OCI-LY1 (cell line): ENCODE results near the gene NFIX.

Source experiments
- H2AFZ ChIP-seq: fragments of 200-600 bp; sonication (generic), shearing (Covaris generic); 2 replicates; pipeline ENCODE4 v1.6.0; 2014; ENCODE audit warnings: antibody characterized with exemption, mild to moderate bottlenecking, low read length
- H3F3A ChIP-seq: fragments of 200-600 bp; sonication (generic), shearing (Covaris generic); 2 replicates; pipeline ENCODE4 v1.6.0; 2014; ENCODE audit warnings: mild to moderate bottlenecking, antibody characterized with exemption, low read length, moderate library complexity; ENCODE audit not compliant: insufficient read depth
- H3K27ac ChIP-seq: fragments of 200-600 bp; sonication (generic); 2 replicates; pipeline ENCODE4 v1.5.1; 2014; ENCODE audit warnings: low read length, mixed run types, mild to moderate bottlenecking, low read depth; ENCODE audit not compliant: poor library complexity, severe bottlenecking
- H3K27me3 ChIP-seq: fragments of 200-600 bp; sonication (generic); 2 replicates; pipeline ENCODE4 v1.6.0; 2014; ENCODE audit warnings: antibody characterized with exemption, mild to moderate bottlenecking, low read length, moderate library complexity; ENCODE audit not compliant: insufficient read depth
- H3K36me3 ChIP-seq: fragments of 200-600 bp; sonication (generic); 2 replicates; pipeline ENCODE4 v1.6.1; 2014; ENCODE audit warnings: mild to moderate bottlenecking, antibody characterized with exemption, low read length, moderate library complexity, mixed read lengths; ENCODE audit not compliant: insufficient read depth
- H3K4me1 ChIP-seq: fragments of 200-600 bp; sonication (generic); 2 replicates; pipeline ENCODE4 v1.5.1; 2014; ENCODE audit warnings: mild to moderate bottlenecking, low read length, moderate library complexity; ENCODE audit not compliant: insufficient read depth, severe bottlenecking
- H3K4me2 ChIP-seq: fragments of 200-600 bp; sonication (generic), shearing (Covaris generic); 2 replicates; pipeline ENCODE4 v1.6.1; 2014; ENCODE audit warnings: low read length
- H3K4me3 ChIP-seq: fragments of 200-600 bp; sonication (generic); 2 replicates; pipeline ENCODE4 v1.5.1; 2014; ENCODE audit warnings: low read length, low read depth, mild to moderate bottlenecking, mixed read lengths; ENCODE audit not compliant: poor library complexity, severe bottlenecking
- H3K79me2 ChIP-seq: fragments of 200-600 bp; shearing (Covaris generic); 2 replicates; pipeline ENCODE4 v1.6.1; 2016; ENCODE audit warnings: mixed run types, low read length, mixed read lengths; ENCODE audit not compliant: insufficient read depth
- H3K9ac ChIP-seq: fragments of 200-600 bp; sonication (generic), shearing (Covaris generic); 2 replicates; pipeline ENCODE4 v1.6.1; 2014; ENCODE audit warnings: mild to moderate bottlenecking, low read length, mixed read lengths
- H3K9me2 ChIP-seq: fragments of 200-600 bp; sonication (generic), shearing (Covaris generic); 2 replicates; pipeline ENCODE4 v1.6.1; 2014; ENCODE audit warnings: low read depth, mild to moderate bottlenecking, low read length, mixed read lengths
- H3K9me3 ChIP-seq: fragments of 200-600 bp; shearing (Covaris generic); 2 replicates; pipeline ENCODE4 v1.6.1; 2014; ENCODE audit warnings: low read length, mixed read lengths
- H4K20me1 ChIP-seq: fragments of 200-600 bp; sonication (generic), shearing (Covaris generic); 2 replicates; pipeline ENCODE4 v1.6.0; 2016; ENCODE audit warnings: mild to moderate bottlenecking, low read length; ENCODE audit not compliant: insufficient read depth
- EZH2 ChIP-seq: fragments of 200-600 bp; sonication (generic), shearing (Covaris generic); IDR thresholded peaks from 2 replicates; pipeline ENCODE4 v1.8.0; 2017; ENCODE audit warnings: borderline replicate concordance, mixed run types, mild to moderate bottlenecking, antibody characterized with exemption, low read length, moderate library complexity, mixed read lengths
- TF ChIP-seq, protein P1 (sequence below): fragments of 200-600 bp; sonication (generic), shearing (Covaris generic); IDR thresholded peaks from 2 replicates; pipeline ENCODE4 v1.5.1; 2017; ENCODE audit warnings: mild to moderate bottlenecking, antibody characterized with exemption, low read length, moderate library complexity, mixed read lengths

Gene NFIX

GRCh38 chr19:13071444-13072187, 76.3 kb downstream of the NFIX start:
- Histone ChIP-seq H2AFZ (no peak overlapping the region), H3K9me3 (no peaks in the 10 kb centered on the region), H3F3A (no peaks in the 10 kb centered on the region), H4K20me1 (no peaks in the 10 kb centered on the region), H3K27me3 (peaks cover 25% of the 10 kb centered on the region; the same call in 1 of the 2 replicates), H3K36me3 (no peaks in the 10 kb centered on the region), H3K4me2 (no peak overlapping the region), H3K4me3 (no peak overlapping the region), H3K79me2 (no peaks in the 10 kb centered on the region), H3K9me2 (no peaks in the 10 kb centered on the region), H3K4me1 (peaks cover 3% of the 10 kb centered on the region), H3K27ac (no peak overlapping the region), H3K9ac (no peak overlapping the region)
- TF ChIP-seq, protein P1, sequence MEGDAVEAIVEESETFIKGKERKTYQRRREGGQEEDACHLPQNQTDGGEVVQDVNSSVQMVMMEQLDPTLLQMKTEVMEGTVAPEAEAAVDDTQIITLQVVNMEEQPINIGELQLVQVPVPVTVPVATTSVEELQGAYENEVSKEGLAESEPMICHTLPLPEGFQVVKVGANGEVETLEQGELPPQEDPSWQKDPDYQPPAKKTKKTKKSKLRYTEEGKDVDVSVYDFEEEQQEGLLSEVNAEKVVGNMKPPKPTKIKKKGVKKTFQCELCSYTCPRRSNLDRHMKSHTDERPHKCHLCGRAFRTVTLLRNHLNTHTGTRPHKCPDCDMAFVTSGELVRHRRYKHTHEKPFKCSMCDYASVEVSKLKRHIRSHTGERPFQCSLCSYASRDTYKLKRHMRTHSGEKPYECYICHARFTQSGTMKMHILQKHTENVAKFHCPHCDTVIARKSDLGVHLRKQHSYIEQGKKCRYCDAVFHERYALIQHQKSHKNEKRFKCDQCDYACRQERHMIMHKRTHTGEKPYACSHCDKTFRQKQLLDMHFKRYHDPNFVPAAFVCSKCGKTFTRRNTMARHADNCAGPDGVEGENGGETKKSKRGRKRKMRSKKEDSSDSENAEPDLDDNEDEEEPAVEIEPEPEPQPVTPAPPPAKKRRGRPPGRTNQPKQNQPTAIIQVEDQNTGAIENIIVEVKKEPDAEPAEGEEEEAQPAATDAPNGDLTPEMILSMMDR: no peak
- TF ChIP-seq EZH2: no peak

DNA sequence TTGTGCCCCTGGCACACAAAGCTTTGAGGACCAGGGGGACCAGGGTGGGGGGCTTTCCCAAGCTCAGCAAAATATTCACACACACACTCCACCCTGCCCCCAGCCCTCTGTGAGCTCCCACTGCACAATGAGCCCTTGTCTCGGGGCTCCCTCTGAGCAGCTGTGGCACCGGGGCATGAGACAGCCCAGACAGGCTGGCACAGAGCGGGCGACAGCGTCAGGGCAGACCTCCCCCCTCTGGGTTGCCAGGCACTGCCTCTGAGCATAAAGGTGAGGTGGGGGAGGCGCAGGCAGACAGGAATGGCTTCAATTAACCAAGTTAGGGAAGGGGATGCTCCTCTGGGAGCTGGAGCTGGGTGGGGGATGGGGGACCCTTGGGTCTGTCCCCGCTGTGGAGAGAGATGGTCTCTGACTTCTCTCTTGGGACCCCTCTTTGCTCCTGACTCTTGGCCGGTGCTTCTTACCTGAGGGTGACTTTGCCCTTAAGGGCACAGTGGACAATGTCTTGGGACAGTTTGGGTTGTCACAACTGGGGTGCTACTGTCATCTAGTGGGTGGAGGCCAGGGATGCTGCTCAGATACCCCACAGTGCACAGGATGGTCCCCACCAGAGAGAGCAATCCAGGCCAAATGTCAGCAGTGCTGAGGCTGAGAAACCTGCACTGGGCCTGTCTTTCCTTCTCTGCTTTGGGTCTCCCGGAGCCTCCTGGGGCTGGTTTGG, 77.1 kb downstream of the NFIX start:
- Histone ChIP-seq H3K9me3 (no peaks in the 10 kb centered on the region), H3K79me2 (no peaks in the 10 kb centered on the region), H3K9me2 (no peaks in the 10 kb centered on the region), H4K20me1 (no peaks in the 10 kb centered on the region), H3K4me3 (no peak overlapping the region), H3K27me3 (peaks cover 30% of the 10 kb centered on the region; the same call in 1 of the 2 replicates), H3K27ac (no peak overlapping the region), H3F3A (no peaks in the 10 kb centered on the region), H3K4me1 (peaks cover 3% of the 10 kb centered on the region), H3K36me3 (no peaks in the 10 kb centered on the region), H3K9ac (no peak overlapping the region), H3K4me2 (no peak overlapping the region), H2AFZ (no peak overlapping the region)
- no peak for TF ChIP-seq EZH2
- TF ChIP-seq, protein P1: no peak

- H3K79me2 ChIP-seq: no peaks in the 10 kb centered on the region
- no peak overlapping the region for H3K4me2 ChIP-seq
- no peak overlapping the region for H3K27ac ChIP-seq
- no peaks in the 10 kb centered on the region for H3K9me3 ChIP-seq
- no peaks in the 10 kb centered on the region for H4K20me1 ChIP-seq
- H2AFZ ChIP-seq: no peak overlapping the region
- peaks cover 30% of the 10 kb centered on the region; the same call in 1 of the 2 replicates for H3K27me3 ChIP-seq
- H3K4me1 ChIP-seq: peaks cover 3% of the 10 kb centered on the region
- no peaks in the 10 kb centered on the region for H3K36me3 ChIP-seq
- no peak overlapping the region for H3K4me3 ChIP-seq
- H3F3A ChIP-seq: no peaks in the 10 kb centered on the region
- no peaks in the 10 kb centered on the region for H3K9me2 ChIP-seq
- H3K9ac ChIP-seq: no peak overlapping the region
- TF ChIP-seq, protein P1: no peak
- no peak for TF ChIP-seq EZH2
These were observed 78.0 kb downstream of the NFIX start for GRCh38 chr19:13073263-13073662.
